Measurements from ENCODE around the gene FAM185A. TPM values are rescaled to one million over a fixed set of nuclear protein-coding genes. Genes with fewer than 3 reads are reported as not detected.

The FAM185A gene
- total RNA-seq (2022; extraction: Qiagen RNA extraction; ENCODE audit: low read depth): 5.8 to 7.0 TPM (median 6.5 TPM) in 5 replicates

DNA sequence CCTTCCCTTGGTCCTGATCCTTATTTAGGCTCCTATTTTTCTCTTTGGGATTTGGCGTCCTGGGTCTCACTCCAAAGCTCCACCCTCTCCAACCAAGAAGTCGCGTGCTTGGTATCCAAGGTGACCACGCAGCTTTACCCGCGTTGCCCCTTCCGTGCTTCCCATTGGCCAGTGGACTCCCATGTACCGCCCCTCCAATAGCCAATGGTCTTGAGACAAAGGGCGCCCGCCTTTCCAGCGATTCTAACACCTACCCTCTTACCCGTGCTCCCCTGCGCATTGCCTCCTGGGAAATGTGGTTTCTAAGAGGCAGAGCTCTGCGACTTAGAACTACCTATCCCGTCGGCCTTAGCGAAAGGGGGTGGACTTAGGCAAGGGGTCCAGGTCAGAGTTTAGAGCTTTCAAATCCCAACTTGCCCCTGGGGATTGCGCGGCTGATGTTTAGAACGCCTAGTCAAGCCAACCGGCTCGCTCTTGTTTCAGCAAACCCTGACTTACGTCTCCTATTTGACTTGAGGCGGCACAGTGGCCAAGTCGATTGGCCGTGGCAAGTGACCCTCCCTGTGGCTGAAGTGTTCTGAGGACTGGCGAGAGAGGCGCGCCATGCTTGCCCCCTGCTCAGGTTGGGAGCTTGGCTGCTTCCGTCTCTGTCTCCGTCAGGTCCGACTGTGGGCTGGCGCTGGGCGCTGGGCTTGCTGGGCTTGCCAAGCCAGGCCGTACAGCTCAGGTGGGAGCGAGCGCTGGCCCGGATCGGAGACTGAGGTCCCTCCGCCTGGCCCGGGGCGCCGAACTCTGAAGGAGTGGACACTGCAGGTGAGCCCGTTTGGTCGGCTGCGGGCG lies at the start of gene FAM185A:
Gene FAM185A, plus strand, starts transcription at position 395 of the 840 bp plus-strand sequence. Its CDS starts 209 bp downstream, at position 604.

Other genes with a start within 250 kb of the FAM185A start
- gene RASA4B, start 231.2 kb upstream of the FAM185A start, total RNA-seq (2022; extraction: Qiagen RNA extraction; ENCODE audit: low read depth): 1.1 to 2.4 TPM (median 2.1 TPM) in 5 replicates
- 1.3 to 3.3 TPM (median 2.3 TPM) in 5 replicates for gene UPK3BL2, start 205.3 kb upstream of the FAM185A start, total RNA-seq (2022; extraction: Qiagen RNA extraction; ENCODE audit: low read depth)
- gene SPDYE2, start 197.8 kb upstream of the FAM185A start, total RNA-seq (2022; extraction: Qiagen RNA extraction; ENCODE audit: low read depth): not detected in 5 replicates
- gene POLR2J3, start 176.4 kb upstream of the FAM185A start, total RNA-seq (2022; extraction: Qiagen RNA extraction; ENCODE audit: low read depth): 14.5 to 41.0 TPM (median 36.3 TPM) in 5 replicates
- gene RASA4, start 132.2 kb upstream of the FAM185A start, total RNA-seq (2022; extraction: Qiagen RNA extraction; ENCODE audit: low read depth): 1.5 to 2.5 TPM (median 1.7 TPM) in 5 replicates
- 8.5 to 20.2 TPM (median 12.7 TPM) in 5 replicates for gene UPK3BL1, start 106.2 kb upstream of the FAM185A start, total RNA-seq (2022; extraction: Qiagen RNA extraction; ENCODE audit: low read depth)
- gene SPDYE2B, start 98.7 kb upstream of the FAM185A start, total RNA-seq (2022; extraction: Qiagen RNA extraction; ENCODE audit: low read depth): not detected in 5 replicates
- 0.07 to 0.95 TPM (median 0.30 TPM) in 5 replicates for gene POLR2J2, start 77.3 kb upstream of the FAM185A start, total RNA-seq (2022; extraction: Qiagen RNA extraction; ENCODE audit: low read depth)
- 0.06 to 0.14 TPM in 2 of 5 replicates, not detected in the others for gene LRRC17, start 164.0 kb downstream of the FAM185A start, total RNA-seq (2022; extraction: Qiagen RNA extraction; ENCODE audit: low read depth)